GM12878 (cell line): Measurements from ENCODE around the gene RAB44.

ENCODE experiments used
- CREM ChIP-seq: IDR thresholded peaks from 2 replicates; pipeline ENCODE4 v1.6.1; 2014; ENCODE audit warnings: antibody characterized with exemption, low read depth
- CTCF ChIP-seq, 3 experiments: IDR thresholded peaks in 2 of 3; conservative IDR thresholded peaks in 1 of 3; 2 replicates each; pipeline ENCODE4 v1.5.1; 2011; ENCODE audit warnings: low read depth in 3 of 3, low read length in 3 of 3, mild to moderate bottlenecking in 3 of 3, control low read depth in 2 of 3, moderate library complexity in 2 of 3, inconsistent platforms in 1 of 3, mixed read lengths in 1 of 3; ENCODE audit not compliant: control insufficient read depth in 2 of 3, insufficient read depth in 1 of 3; ENCODE audit errors: extremely low read depth in 1 of 3
- EP300 ChIP-seq, 2 experiments: fragments of 150-350 bp in 1 of 2; IDR thresholded peaks; 2 replicates each; pipeline ENCODE4 v1.6.1; 2011 to 2012; ENCODE audit warnings: low read depth in 2 of 2, low read length in 2 of 2, borderline replicate concordance in 1 of 2, improper control_type of control experiment in 1 of 2, inconsistent platforms in 1 of 2; ENCODE audit not compliant: control insufficient read depth in 1 of 2
- MEF2A ChIP-seq: IDR thresholded peaks from 2 replicates; pipeline ENCODE4 v1.6.1; 2011; ENCODE audit warnings: low read depth, mild to moderate bottlenecking, low read length, moderate library complexity; ENCODE audit not compliant: insufficient read depth
- MYC ChIP-seq: IDR thresholded peaks from 2 replicates; pipeline ENCODE4 v1.6.1; 2011; ENCODE audit warnings: mild to moderate bottlenecking, low read length, moderate library complexity, inconsistent platforms; ENCODE audit not compliant: insufficient read depth, insufficient replicate concordance, insufficient read length, severe bottlenecking
- POLR2A ChIP-seq: IDR thresholded peaks from 2 replicates; pipeline ENCODE4 v1.6.1; 2011; ENCODE audit warnings: low read depth, mild to moderate bottlenecking, low read length
- SREBF2 ChIP-seq: IDR thresholded peaks from 2 replicates; pipeline ENCODE4 v1.6.1; 2012; ENCODE audit warnings: mild to moderate bottlenecking, low read length
- ZNF207 ChIP-seq: fragments of 450-650 bp; IDR thresholded peaks from 2 replicates; pipeline ENCODE4 v1.6.1; 2014; ENCODE audit warnings: antibody characterized with exemption, mild to moderate bottlenecking, borderline replicate concordance

- TF ChIP-seq POLR2A, result no peak
- TF ChIP-seq ZNF207, result 0 out of 2 replicates have a peak, but pooled peaks have one; percentile 36
- no peak for TF ChIP-seq CTCF (IDR thresholded peaks at IDR 0.05 in 2 of 3, conservative IDR thresholded peaks at IDR 0.05 in 1 of 3; ENCODE audit: control insufficient read depth in 2 of 3, extremely low read depth in 1 of 3, insufficient read depth in 1 of 3, low read depth in 3 of 3, low read length in 3 of 3)
- TF ChIP-seq EP300 (IDR thresholded peaks at IDR 0.05; ENCODE audit: borderline replicate concordance in 1 of 2, control insufficient read depth in 1 of 2, low read depth in 2 of 2, low read length in 2 of 2), result no peak
- no peak for TF ChIP-seq CREM
- TF ChIP-seq MEF2A, result no peak
- no peak for TF ChIP-seq SREBF2
- no peak for TF ChIP-seq MYC
Measured at GRCh38 chr6:36663504-36664446, 33.9 kb upstream of the RAB44 start.
